ENCODE results near the gene MYL5.

DNA sequence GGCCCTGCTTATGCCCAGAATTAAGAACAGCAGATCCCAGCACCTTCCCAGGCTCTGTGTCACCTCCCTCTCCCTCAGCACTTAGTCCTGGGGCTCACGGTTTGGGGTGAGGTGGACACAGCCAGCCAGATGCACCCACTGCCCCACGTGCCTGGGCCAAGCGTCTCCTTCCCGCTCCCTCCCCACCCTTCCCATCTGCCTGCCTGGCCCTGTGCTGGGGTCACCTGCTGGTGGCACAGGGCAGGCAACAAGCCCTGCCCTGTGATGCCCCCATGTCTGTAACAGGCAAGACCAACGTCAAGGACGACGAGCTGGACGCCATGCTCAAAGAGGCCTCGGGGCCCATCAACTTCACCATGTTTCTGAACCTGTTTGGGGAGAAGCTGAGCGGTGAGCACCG is 5.3 kb downstream of the MYL5 start:
- TF ChIP-seq CTCF (IDR thresholded peaks at IDR 0.05) = no peak
- TF ChIP-seq POLR2A (IDR thresholded peaks at IDR 0.05) = no peak
